Measurements from ENCODE around the gene SERINC2. TPM values are rescaled to one million over a fixed set of nuclear protein-coding genes. Genes with fewer than 3 reads are reported as not detected.
A peak's percentile ranks its signal among the peaks of the same experiment; 100 is the strongest.
"Not testable (repeated sequence)": the region's sequence is repeated elsewhere in the genome, so short reads cannot be mapped to it uniquely, and the experiment has no call there.

SERINC2 gene
- total RNA-seq, 1 donor from 2014 or later: 210 TPM

GRCh38 chr1:31460027-31460426 lies 47.0 kb downstream of the SERINC2 start:
- peak; percentile 33 for DNase-seq (ENCODE audit: low read depth)

GRCh38 chr1:31467005-31467674 lies 54.1 kb downstream of the SERINC2 start:
- DNase-seq (ENCODE audit: low read depth): peak; percentile 32

GRCh38 chr1:31470794-31471315 lies 57.8 kb downstream of the SERINC2 start:
- no peak for DNase-seq (ENCODE audit: low read depth)

- DNase-seq (ENCODE audit: low read depth): peak; percentile 70
These were observed 58.7 kb downstream of the SERINC2 start for GRCh38 chr1:31471452-31472313.

- not testable (repeated sequence) for DNase-seq (ENCODE audit: low read depth)
These were observed 59.3 kb downstream of the SERINC2 start for GRCh38 chr1:31472314-31472651.

GRCh38 chr1:31472673-31473072 lies 59.7 kb downstream of the SERINC2 start:
- not testable (repeated sequence) for DNase-seq (ENCODE audit: low read depth)

GRCh38 chr1:31473508-31473907 lies 60.5 kb downstream of the SERINC2 start:
- DNase-seq (ENCODE audit: low read depth): not testable (repeated sequence)

- DNase-seq (ENCODE audit: low read depth): not testable (repeated sequence)
These were observed 61.6 kb downstream of the SERINC2 start for GRCh38 chr1:31474567-31474966.

- peak; percentile 35 for DNase-seq (ENCODE audit: low read depth)
These were observed 64.2 kb downstream of the SERINC2 start for GRCh38 chr1:31476891-31477846.

- no peak for DNase-seq (ENCODE audit: low read depth)
These were observed 65.2 kb downstream of the SERINC2 start for GRCh38 chr1:31478167-31478566.

GRCh38 chr1:31479811-31480210 lies 66.8 kb downstream of the SERINC2 start:
- DNase-seq (ENCODE audit: low read depth): no peak

GRCh38 chr1:31480426-31480825 lies 67.4 kb downstream of the SERINC2 start:
- DNase-seq (ENCODE audit: low read depth): not testable (repeated sequence)

- no peak for DNase-seq (ENCODE audit: low read depth)
These were observed 69.5 kb downstream of the SERINC2 start for GRCh38 chr1:31482482-31483011.

- DNase-seq (ENCODE audit: low read depth): peak; percentile 30
These were observed 70.3 kb downstream of the SERINC2 start for GRCh38 chr1:31483012-31483946.

Other genes starting within 250 kb of the SERINC2 start
- 0.05 and 0.13 TPM in 2 replicates for gene NKAIN1, start 173.3 kb upstream of the SERINC2 start, total RNA-seq
- gene SNRNP40, start 116.4 kb upstream of the SERINC2 start, total RNA-seq: 54.6 and 55.3 TPM in 2 replicates
- 32.9 and 34.7 TPM in 2 replicates for gene ZCCHC17, start 116.2 kb upstream of the SERINC2 start, total RNA-seq
- 380 and 601 TPM in 2 replicates for gene FABP3, start 40.1 kb upstream of the SERINC2 start, total RNA-seq
- gene TINAGL1, start 163.3 kb downstream of the SERINC2 start, total RNA-seq: 0.11 TPM in 1 of 2 replicates, not detected in the other
- not detected in 2 replicates for gene HCRTR1, start 204.5 kb downstream of the SERINC2 start, total RNA-seq
- gene PEF1, start 231.7 kb downstream of the SERINC2 start, total RNA-seq: 52.0 and 61.7 TPM in 2 replicates